Prostate gland (tissue), 2 donors: ENCODE results near the gene PCSK6. TPM values are rescaled to one million over a fixed set of nuclear protein-coding genes. Genes with fewer than 3 reads are reported as not detected.
"Not testable (repeated sequence)": the region's sequence is repeated elsewhere in the genome, so short reads cannot be mapped to it uniquely, and the experiment has no call there.

ENCODE experiments used
- DNase-seq: peaks from one replicate; pipeline ENCODE4 v3.0.0-alpha.2; 2019; ENCODE audit warnings: low spot score
- H3K27ac ChIP-seq, 2 donors: fragments of 200-600 bp; sonication (generic); 2 replicates each; pipeline ENCODE4 v1.5.1; 2017 to 2019
- H3K27me3 ChIP-seq: fragments of 200-600 bp; sonication (generic); replicated peaks from 2 replicates; pipeline ENCODE4 v1.5.1; 2019; ENCODE audit not compliant: insufficient read depth
- H3K36me3 ChIP-seq, 2 donors: fragments of 200-600 bp; sonication (generic); 1 replicate in 1 of 2; 2 replicates in 1 of 2; pipeline versions ENCODE4 v1.5.1 to v1.8.1; 2017 to 2019
- H3K4me1 ChIP-seq: fragments of 200-600 bp; sonication (generic); replicated peaks from 2 replicates; pipeline ENCODE4 v1.5.1; 2019
- H3K4me3 ChIP-seq, 2 donors: fragments of 200-600 bp; sonication (generic); 2 replicates each; pipeline ENCODE4 v1.5.1; 2017 to 2019
- H3K9me3 ChIP-seq: fragments of 200-600 bp; sonication (generic); 2 replicates; pipeline ENCODE4 v1.5.1; 2017
- CTCF ChIP-seq, 4 experiments: fragments of 200-600 bp in 2 of 4; fragments of 450-650 bp in 2 of 4; sonication (generic) in 2 of 4; IDR thresholded peaks; 1 replicate in 3 of 4; 2 replicates in 1 of 4; pipeline ENCODE4 v1.5.1; 2016 to 2019; ENCODE audit warnings: antibody characterized with exemption in 4 of 4, mild to moderate bottlenecking in 2 of 4, moderate library complexity in 2 of 4
- POLR2A ChIP-seq: fragments of 450-650 bp; IDR thresholded peaks from one replicate; pipeline ENCODE4 v1.6.1; 2016; ENCODE audit warnings: antibody characterized with exemption, mild to moderate bottlenecking
- POLR2AphosphoS5 ChIP-seq: sonication (generic); formaldehyde crosslinking; IDR thresholded peaks from one replicate; pipeline ENCODE4 v1.6.1; 2017; ENCODE audit warnings: antibody characterized with exemption
- WGBS: methylation state at CpG from one replicate; pipeline ENCODE4 v1.1.5; 2018; 5-methylcytosine and 5-hydroxymethylcytosine counted together
- intact Hi-C: fragments of 100-400 bp; cut with DNase I; formaldehyde crosslinking; loops from one replicate; pipeline ENCODE4 v1.14.2; 2022
- total RNA-seq, 2 donors: library from RNA; depleted of rRNA; stranded (reverse); fragments of >200 nt; gene quantifications; one replicate each; pipeline ENCODE4 v1.1.0, GENCODE V29; 2016

Gene PCSK6
- total RNA-seq, 2 donors from 2014 or later: 4.4 to 84.1 TPM

DNA sequence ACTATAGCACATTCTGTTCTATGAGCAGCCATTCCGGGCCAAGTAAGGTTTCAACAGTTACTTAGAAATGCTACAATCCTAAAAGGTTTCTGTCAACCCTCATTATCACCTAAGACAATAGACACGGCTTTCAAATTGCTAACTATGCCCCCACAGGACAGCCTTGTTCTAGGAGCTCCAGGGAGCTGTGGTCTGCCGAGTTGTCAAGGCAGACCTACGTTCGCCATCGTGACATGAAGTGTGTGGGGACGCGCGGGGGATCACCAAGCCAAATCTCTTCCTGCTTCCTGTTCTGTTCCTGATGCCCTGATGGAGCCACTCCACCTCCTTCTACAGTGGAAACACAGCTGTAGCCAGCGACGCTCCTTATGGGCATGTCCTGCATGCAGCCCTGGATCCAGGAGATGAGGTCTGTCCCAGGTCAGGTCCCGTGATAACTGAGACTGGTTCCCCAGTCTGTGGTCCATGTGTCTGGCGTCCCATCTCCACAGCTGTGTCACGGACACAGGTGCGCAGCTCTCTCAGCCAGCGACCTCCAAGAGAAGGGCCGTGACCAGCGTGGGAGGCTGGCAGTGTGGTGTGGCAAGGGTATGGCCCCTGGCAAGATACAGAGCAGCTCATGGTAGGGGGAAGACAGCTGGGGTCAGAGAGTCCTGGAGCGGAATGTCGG is 82.8 kb downstream of the PCSK6 start:
- TF ChIP-seq POLR2AphosphoS5 (no peak), POLR2A (no peak), CTCF (IDR thresholded peaks at IDR 0.05) (no peak)
- no peaks in the 10 kb centered on the region for H3K36me3 ChIP-seq
- no peaks in the 10 kb centered on the region for H3K27me3 ChIP-seq
- no peaks in the 10 kb centered on the region for H3K9me3 ChIP-seq
- no peaks in the 10 kb centered on the region for H3K4me1 ChIP-seq
- DNase-seq: no peak
- no peak overlapping the region for H3K27ac ChIP-seq
- H3K4me3 ChIP-seq: no peak overlapping the region
- intact Hi-C loops: no loop called here
- WGBS: 90% methylated on average over 20 of the region's 20 CpGs

- Histone ChIP-seq H3K27ac (no peak overlapping the region), H3K4me3 (no peak overlapping the region), H3K4me1 (no peaks in the 10 kb centered on the region), H3K27me3 (no peaks in the 10 kb centered on the region), H3K36me3 (no peaks in the 10 kb centered on the region), H3K9me3 (no peaks in the 10 kb centered on the region)
- 72% methylated on average over 12 of the region's 12 CpGs for WGBS
- no peak for DNase-seq
- TF ChIP-seq POLR2AphosphoS5 (no peak), CTCF (IDR thresholded peaks at IDR 0.05) (no peak), POLR2A (no peak)
- intact Hi-C loops: no loop called here
Observed at GRCh38 chr15:101406036-101406435, 83.5 kb downstream of the PCSK6 start.

- DNase-seq: no peak
- no peaks in the 10 kb centered on the region for H3K9me3 ChIP-seq
- H3K4me3 ChIP-seq: no peak overlapping the region
- H3K27ac ChIP-seq: no peak overlapping the region
- TF ChIP-seq POLR2AphosphoS5: no peak
- TF ChIP-seq POLR2A: no peak
- no peak for TF ChIP-seq CTCF (IDR thresholded peaks at IDR 0.05)
- no peaks in the 10 kb centered on the region for H3K27me3 ChIP-seq
- intact Hi-C loops: no loop called here
- no peaks in the 10 kb centered on the region for H3K4me1 ChIP-seq
- WGBS: 96% methylated on average over 6 of the region's 6 CpGs
- no peaks in the 10 kb centered on the region for H3K36me3 ChIP-seq
Observed at GRCh38 chr15:101404245-101404644, 85.3 kb downstream of the PCSK6 start.

- H3K36me3 ChIP-seq, H3K4me1 ChIP-seq, DNase-seq, H3K9me3 ChIP-seq, intact Hi-C loops, H3K4me3 ChIP-seq, H3K27ac ChIP-seq, H3K27me3 ChIP-seq: not testable (repeated sequence)
- 69% methylated on average over 3 of the region's 4 CpGs for WGBS
Observed at GRCh38 chr15:101402883-101403282, 86.6 kb downstream of the PCSK6 start.

DNA sequence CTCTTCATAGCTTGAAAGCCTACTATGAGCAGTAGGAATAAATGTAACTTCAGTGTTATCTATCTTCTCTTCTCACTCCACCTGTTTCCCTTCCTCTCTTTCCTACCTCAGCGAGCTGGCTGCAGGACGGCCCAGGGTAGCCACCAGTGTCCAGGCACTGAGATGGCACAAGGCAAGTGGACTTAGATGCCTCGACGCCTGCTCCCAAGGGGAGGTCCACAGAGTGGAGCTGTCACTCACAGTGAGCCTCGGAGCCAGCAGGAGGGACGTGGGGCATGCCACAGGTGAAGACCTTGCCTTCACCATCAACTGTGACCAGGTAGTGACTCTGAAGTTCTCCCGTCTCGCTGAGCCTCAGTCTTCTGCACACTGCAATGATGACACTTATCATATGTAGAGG is 88.2 kb downstream of the PCSK6 start:
- intact Hi-C loops: no loop called here
- 98% methylated on average over 8 of the region's 8 CpGs for WGBS
- Histone ChIP-seq H3K27ac (no peak overlapping the region), H3K36me3 (no peaks in the 10 kb centered on the region), H3K9me3 (no peaks in the 10 kb centered on the region), H3K4me3 (no peak overlapping the region), H3K4me1 (no peaks in the 10 kb centered on the region), H3K27me3 (no peaks in the 10 kb centered on the region)
- TF ChIP-seq POLR2AphosphoS5: no peak
- no peak for TF ChIP-seq CTCF (IDR thresholded peaks at IDR 0.05)
- TF ChIP-seq POLR2A: no peak
- no peak for DNase-seq
